K562 (cell line): ENCODE results near the gene CHRNB1. TPM values are rescaled to one million over a fixed set of nuclear protein-coding genes. Genes with fewer than 3 reads are reported as not detected.
A peak's percentile ranks its signal among the peaks of the same experiment; 100 is the strongest.

Experiments
- ATAC-seq: fragments of 200-7000 bp; cut with Tn5 transposase; 3 replicates; pipeline ENCODE4 v1.9.1; 2020; ENCODE audit warnings: moderate library complexity
- BruUV-seq: library from RNA; stranded (reverse); fragments of 400-500 nt; replicated peaks from 2 replicates; lab custom pipeline; 2021; lab: Mats Ljungman, UMichigan
- CTCF ChIA-PET: fragments of 300-600 bp; formaldehyde crosslinking; extraction: SDS; loops from one replicate; lab custom pipeline; 2021; ENCODE audit warnings: low intra/inter-chr PET ratio; lab: Yijun Ruan, JAX
- POLR2A ChIA-PET: fragments of 300-600, 350-650 bp; sonication (Branson Sonifier 250); formaldehyde crosslinking; extraction: SDS; loops from one replicate; lab custom pipeline; 2021; ENCODE audit warnings: antibody characterized with exemption, inconsistent platforms; lab: Yijun Ruan, JAX
- DNase-seq, 4 experiments: peaks; one replicate each; pipeline versions ENCODE4 v3.0.0 to v3.0.0-alpha.2; 2011 to 2018; ENCODE audit warnings: low spot score in 3 of 4, mixed read lengths in 3 of 4; ENCODE audit errors: extremely low read depth in 1 of 4
- FAIRE-seq: peaks from 2 replicates; lab custom pipeline; 2011; peaks lifted over from hg19 to GRCh38; lab: Jason Lieb, UNC
- H2AFZ ChIP-seq: 2 replicates; pipeline ENCODE4 v1.6.0; 2011; ENCODE audit warnings: low read depth, low read length, control low read depth, inconsistent platforms
- H3K27ac ChIP-seq: fragments of 200-600 bp; 3 replicates; pipeline ENCODE4 v1.8.0; 2011; ENCODE audit warnings: low read depth, mild to moderate bottlenecking, control low read depth, inconsistent platforms, low read length, moderate library complexity, mixed read lengths; ENCODE audit errors: extremely low read depth
- H3K27me3 ChIP-seq, 2 experiments: fragments of 300-600 bp in 1 of 2; 2 replicates in 1 of 2; 3 replicates in 1 of 2; pipeline versions ENCODE4 v1.6.0 to v1.8.0; 2011; ENCODE audit warnings: inconsistent platforms in 2 of 2, low read length in 2 of 2, mild to moderate bottlenecking in 1 of 2, mixed read lengths in 1 of 2, moderate library complexity in 1 of 2; ENCODE audit not compliant: control insufficient read depth in 2 of 2, insufficient read depth in 2 of 2
- H3K36me3 ChIP-seq: fragments of 300-600 bp; 3 replicates; pipeline ENCODE4 v1.8.0; 2011; ENCODE audit warnings: mild to moderate bottlenecking, low read length, inconsistent platforms; ENCODE audit not compliant: control insufficient read depth, insufficient read depth
- H3K4me1 ChIP-seq, 2 experiments: fragments of 200-600 bp in 1 of 2; replicated peaks in 1 of 2; 2 replicates in 1 of 2; 3 replicates in 1 of 2; pipeline versions ENCODE4 v1.5.1 to v1.8.0; 2011; ENCODE audit warnings: inconsistent platforms in 2 of 2, low read length in 2 of 2, mild to moderate bottlenecking in 1 of 2, mixed read lengths in 1 of 2, moderate library complexity in 1 of 2; ENCODE audit not compliant: control insufficient read depth in 2 of 2, insufficient read depth in 2 of 2
- H3K4me2 ChIP-seq: 2 replicates; pipeline ENCODE4 v1.6.1; 2011; ENCODE audit warnings: low read length, control low read depth, inconsistent platforms, mixed read lengths; ENCODE audit not compliant: insufficient read depth
- H3K4me3 ChIP-seq: fragments of 200-600 bp; sonication (generic), shearing (Covaris generic); 2 replicates; pipeline ENCODE4 v1.5.1; 2016; ENCODE audit warnings: control low read depth, inconsistent platforms
- H3K79me2 ChIP-seq: fragments of 200-600 bp; 3 replicates; pipeline ENCODE4 v1.8.0; 2011; ENCODE audit warnings: low read length, inconsistent platforms; ENCODE audit not compliant: control insufficient read depth, insufficient read depth
- H3K9ac ChIP-seq, 2 experiments: 2 replicates each; pipeline versions ENCODE4 v1.6.0 to v1.6.1; 2011; ENCODE audit warnings: low read depth in 2 of 2, low read length in 2 of 2, control low read depth in 1 of 2, inconsistent platforms in 1 of 2, mild to moderate bottlenecking in 1 of 2, mixed read lengths in 1 of 2; ENCODE audit not compliant: insufficient read depth in 1 of 2
- H3K9me1 ChIP-seq: one replicate; pipeline ENCODE4 v1.6.0; 2011; ENCODE audit warnings: inconsistent platforms, mild to moderate bottlenecking, low read length, moderate library complexity; ENCODE audit not compliant: control insufficient read depth, insufficient read depth
- H3K9me3 ChIP-seq: replicated peaks from 2 replicates; pipeline ENCODE4 v1.5.1; 2011; ENCODE audit warnings: low read depth, low read length, inconsistent platforms; ENCODE audit not compliant: control insufficient read depth, insufficient read depth
- H4K20me1 ChIP-seq: replicated peaks from 2 replicates; pipeline ENCODE4 v1.6.1; 2011; ENCODE audit warnings: low read length, inconsistent platforms, mixed read lengths; ENCODE audit not compliant: control insufficient read depth, insufficient read depth
- MYNN ChIP-seq, 2 experiments: sonication (generic); formaldehyde crosslinking in 1 of 2; IDR thresholded peaks; 2 replicates each; pipeline versions ENCODE4 v1.5.0 to v1.6.1; 2016 to 2020; ENCODE audit warnings: antibody characterized with exemption in 1 of 2, missing genetic modification reagents in 1 of 2
- RFX1 ChIP-seq: fragments of 450-650 bp; IDR thresholded peaks from 2 replicates; pipeline ENCODE4 v1.6.1; 2016; ENCODE audit warnings: mild to moderate bottlenecking, moderate library complexity
- WGBS: fragments of 100-300 bp; shearing (Covaris generic); methylation state at CpG from one replicate; pipeline ENCODE4 v1.1.6; 2016; ENCODE audit warnings: low coverage, mixed read lengths; ENCODE audit not compliant: insufficient coverage; ENCODE audit errors: missing lambda C conversion rate; 5-methylcytosine and 5-hydroxymethylcytosine counted together
- in situ Hi-C: fragments of 300-500 bp; cut with MboI; formaldehyde crosslinking; loops from 4 replicates; pipeline ENCODE4 v1.15.0; 2018; ENCODE audit warnings: inconsistent platforms, mixed read lengths
- intact Hi-C: fragments of 100-400 bp; cut with micrococcal nuclease; formaldehyde crosslinking; loops from 2 replicates; pipeline ENCODE4 v1.14.2; 2022
- polyA plus RNA-seq, 8 experiments: library from polyadenylated mRNA; depleted of rRNA in 4 of 8; stranded (reverse) in 5 of 8; unstranded in 3 of 8; fragments of >200 nt; fragmentation: Nextera tagmentation in 2 of 8; fragmentation: Illumina TruSeq in 1 of 8; extraction: Ambion mirVana in 2 of 8; extraction: Trizol in 1 of 8; gene quantifications; 2 replicates each; pipeline versions ENCODE4 v1.2.1 to v1.2.3, GENCODE V29; 2011 to 2014; ENCODE audit warnings: inconsistent platforms in 1 of 8, missing spikeins in 1 of 8
- total RNA-seq, 7 experiments: library from RNA; depleted of rRNA in 6 of 7; stranded (reverse); fragments of >200 nt in 6 of 7; fragmentation: Illumina TruSeq in 2 of 7; extraction: Trizol in 2 of 7; gene quantifications; 2 replicates each; pipeline versions ENCODE4 v1.2.1 to v1.2.3, GENCODE V29; 2011 to 2021; ENCODE audit warnings: low replicate concordance in 1 of 7
- TF ChIP-seq, protein P1 (sequence below): fragments of 200-400 bp; formaldehyde crosslinking; IDR thresholded peaks from 2 replicates; pipeline ENCODE4 v1.6.1; 2017; ENCODE audit warnings: mild to moderate bottlenecking, low read depth, low read length, moderate library complexity
- TF ChIP-seq, protein P2 (sequence below): fragments of 450-650 bp; IDR thresholded peaks from 2 replicates; pipeline ENCODE4 v1.6.1; 2018; ENCODE audit warnings: mild to moderate bottlenecking, low read depth; ENCODE audit not compliant: partially characterized antibody

Gene CHRNB1
- total and polyA plus RNA-seq, 9 of the 15 experiments (the other 6 are each of a cell fraction or from before 2014, with no cell fraction given) = 4.7 to 12.3 (median 6.8) TPM

DNA sequence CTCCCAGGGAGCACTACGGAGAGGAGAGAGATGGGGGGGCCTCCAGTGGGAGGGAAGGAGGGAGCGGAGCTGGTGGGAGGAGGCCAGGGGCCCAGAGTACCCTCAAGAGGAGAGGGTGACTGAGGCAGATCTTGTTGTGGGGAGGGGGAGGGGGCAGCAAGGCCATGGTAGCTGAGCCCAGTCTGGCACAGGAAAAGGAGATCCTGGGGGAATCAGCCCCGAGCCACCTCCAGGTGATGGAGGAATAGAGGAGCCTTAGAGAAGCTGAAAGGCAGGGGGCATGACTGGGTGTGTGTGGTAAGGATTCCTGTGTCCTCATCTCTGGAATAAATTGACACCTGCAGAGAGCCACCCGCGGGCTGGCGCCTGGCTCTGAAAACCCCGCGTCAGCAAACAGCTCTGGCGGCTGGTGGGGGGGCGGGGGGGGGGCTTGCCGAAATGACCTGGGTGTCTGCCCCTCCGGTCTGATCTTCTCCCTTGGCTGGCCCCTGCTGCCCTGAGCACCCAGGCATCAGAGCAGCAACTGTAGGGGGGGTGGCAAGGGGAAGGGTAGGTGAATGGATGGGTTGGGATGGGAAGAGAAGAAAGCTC lies 38.5 kb upstream of the CHRNB1 start:
- ATAC-seq = no peak
- BruUV-seq = no TSS peak
- no peak overlapping the region for H3K4me3 ChIP-seq

DNA sequence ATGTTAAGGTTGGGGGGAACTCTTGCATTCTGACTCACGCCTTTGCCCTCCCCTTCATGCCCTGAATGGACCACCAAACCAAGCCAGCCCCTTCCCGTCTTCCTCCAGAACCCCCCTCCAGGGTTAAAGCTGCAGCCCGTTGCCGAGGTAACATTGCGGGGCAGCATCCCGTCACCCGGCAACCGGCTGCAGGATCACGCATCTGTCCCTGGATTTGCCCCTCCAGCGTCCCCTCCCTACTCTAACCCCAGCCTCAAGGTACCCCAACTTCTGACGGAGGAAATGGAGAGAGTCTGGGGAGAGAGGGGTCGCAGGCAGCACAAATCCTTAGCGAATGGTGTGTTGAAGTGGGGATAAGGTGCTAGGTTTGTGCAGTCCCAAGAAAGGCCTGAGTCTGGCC lies 37.8 kb upstream of the CHRNB1 start:
- CTCF ChIA-PET = no interaction called here
- H3K27ac ChIP-seq = no peak overlapping the region
- no peak for DNase-seq
- H3K9me1 ChIP-seq = no peaks in the 10 kb centered on the region
- 0 out of 3 replicates have a peak, but pooled peaks cover 3% of the 10 kb centered on the region for H3K36me3 ChIP-seq
- TF ChIP-seq RFX1 = peak; percentile 86
- peak; percentile 86 for TF ChIP-seq MYNN (IDR thresholded peaks at IDR 0.05)
- TF ChIP-seq MYNN (CRISPR knock-in tag; IDR thresholded peaks at IDR 0.05) = no peak
- TF ChIP-seq, protein P1, sequence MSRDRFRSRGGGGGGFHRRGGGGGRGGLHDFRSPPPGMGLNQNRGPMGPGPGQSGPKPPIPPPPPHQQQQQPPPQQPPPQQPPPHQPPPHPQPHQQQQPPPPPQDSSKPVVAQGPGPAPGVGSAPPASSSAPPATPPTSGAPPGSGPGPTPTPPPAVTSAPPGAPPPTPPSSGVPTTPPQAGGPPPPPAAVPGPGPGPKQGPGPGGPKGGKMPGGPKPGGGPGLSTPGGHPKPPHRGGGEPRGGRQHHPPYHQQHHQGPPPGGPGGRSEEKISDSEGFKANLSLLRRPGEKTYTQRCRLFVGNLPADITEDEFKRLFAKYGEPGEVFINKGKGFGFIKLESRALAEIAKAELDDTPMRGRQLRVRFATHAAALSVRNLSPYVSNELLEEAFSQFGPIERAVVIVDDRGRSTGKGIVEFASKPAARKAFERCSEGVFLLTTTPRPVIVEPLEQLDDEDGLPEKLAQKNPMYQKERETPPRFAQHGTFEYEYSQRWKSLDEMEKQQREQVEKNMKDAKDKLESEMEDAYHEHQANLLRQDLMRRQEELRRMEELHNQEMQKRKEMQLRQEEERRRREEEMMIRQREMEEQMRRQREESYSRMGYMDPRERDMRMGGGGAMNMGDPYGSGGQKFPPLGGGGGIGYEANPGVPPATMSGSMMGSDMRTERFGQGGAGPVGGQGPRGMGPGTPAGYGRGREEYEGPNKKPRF = no peak
- in situ Hi-C loops = no loop called here
- peaks cover 8% of the 10 kb centered on the region; the same call in 2 of the 3 replicates for H3K79me2 ChIP-seq
- H3K27me3 ChIP-seq = no peaks in the 10 kb centered on the region
- H3K4me1 ChIP-seq = peaks cover 11 to 30% of the 10 kb centered on the region in 2 experiments; a peak in 3 of 5 replicates
- ATAC-seq = no peak
- H3K9me3 ChIP-seq = no peaks in the 10 kb centered on the region
- no peak overlapping the region for H3K4me3 ChIP-seq
- H3K9ac ChIP-seq = no peak overlapping the region
- WGBS = 64% methylated on average over 13 of the region's 13 CpGs
- POLR2A ChIA-PET = interaction anchor here (0.5 to 1.3 kb wide), 5 partner anchors 79 to 1665 kb away, joined by 3 to 4 read pairs (median 3); partner anchors contain the start of gene SENP3
- intact Hi-C loops = no loop called here
- H3K4me2 ChIP-seq = no peak overlapping the region
- BruUV-seq = no TSS peak
- no peaks in the 10 kb centered on the region for H4K20me1 ChIP-seq
- no peak for FAIRE-seq
- H2AFZ ChIP-seq = no peak overlapping the region

More for the DNA sequence above, 38.5 kb upstream of the CHRNB1 start:
- no peaks in the 10 kb centered on the region for H3K27me3 ChIP-seq
- H3K9me3 ChIP-seq = no peaks in the 10 kb centered on the region
- intact Hi-C loops = no loop called here
- DNase-seq = no peak
- FAIRE-seq = no peak
- H3K9ac ChIP-seq = no peak overlapping the region
- in situ Hi-C loops = no loop called here
- H4K20me1 ChIP-seq = no peaks in the 10 kb centered on the region
- H3K4me2 ChIP-seq = no peak overlapping the region
- H3K79me2 ChIP-seq = peaks cover 8% of the 10 kb centered on the region; the same call in 2 of the 3 replicates
- CTCF ChIA-PET = no interaction called here
- H3K27ac ChIP-seq = no peak overlapping the region
- POLR2A ChIA-PET = interaction anchor here (0.6 to 1.3 kb wide), 4 partner anchors 80 to 436 kb away, joined by 3 to 4 read pairs (median 4); partner anchors contain the start of gene SENP3
- no peaks in the 10 kb centered on the region for H3K9me1 ChIP-seq
- 0 out of 3 replicates have a peak, but pooled peaks cover 6% of the 10 kb centered on the region for H3K36me3 ChIP-seq
- no peak overlapping the region for H2AFZ ChIP-seq
- H3K4me1 ChIP-seq = peaks cover 11 to 27% of the 10 kb centered on the region in 2 experiments; a peak in 3 of 5 replicates
- TF ChIP-seq, protein P2, sequence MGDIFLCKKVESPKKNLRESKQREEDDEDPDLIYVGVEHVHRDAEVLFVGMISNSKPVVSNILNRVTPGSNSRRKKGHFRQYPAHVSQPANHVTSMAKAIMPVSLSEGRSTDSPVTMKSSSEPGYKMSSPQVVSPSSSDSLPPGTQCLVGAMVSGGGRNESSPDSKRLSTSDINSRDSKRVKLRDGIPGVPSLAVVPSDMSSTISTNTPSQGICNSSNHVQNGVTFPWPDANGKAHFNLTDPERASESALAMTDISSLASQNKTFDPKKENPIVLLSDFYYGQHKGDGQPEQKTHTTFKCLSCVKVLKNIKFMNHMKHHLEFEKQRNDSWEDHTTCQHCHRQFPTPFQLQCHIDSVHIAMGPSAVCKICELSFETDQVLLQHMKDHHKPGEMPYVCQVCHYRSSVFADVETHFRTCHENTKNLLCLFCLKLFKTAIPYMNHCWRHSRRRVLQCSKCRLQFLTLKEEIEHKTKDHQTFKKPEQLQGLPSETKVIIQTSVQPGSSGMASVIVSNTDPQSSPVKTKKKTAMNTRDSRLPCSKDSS = no peak
- 28% methylated on average over 2 of the region's 12 CpGs for WGBS
